Stimulated activated CD4-positive, alpha-beta T cell treated with anti-CD3 and anti-CD28 coated beads, TNF-alpha, amount 100 ng/mL, for 4 hours (primary cell): ENCODE measurements around the gene LRRC63.
"Not testable (repeated sequence)": the region's sequence is repeated elsewhere in the genome, so short reads cannot be mapped to it uniquely, and the experiment has no call there.

Experiments
- DNase-seq, 3 experiments: peaks; one replicate each; pipeline ENCODE4 v3.0.0-alpha.2; 2020; ENCODE audit warnings: low read depth in 3 of 3

LRRC63 gene

GRCh38 chr13:46181377-46181839 lies 30.3 kb upstream of the LRRC63 start:
- DNase-seq, result no peak

- DNase-seq, result peak; percentile 37 to 65 (median 48)
Measured at GRCh38 chr13:46181840-46182490, 29.8 kb upstream of the LRRC63 start, which contains the start of gene LCP1. Gene LCP1, minus strand, starts transcription at chr13:46182177. Its CDS starts 22,515 bp downstream, at chr13:46159662.

GRCh38 chr13:46182491-46182877 lies 29.2 kb upstream of the LRRC63 start:
- no peak for DNase-seq

- DNase-seq, result no peak
Measured at GRCh38 chr13:46183018-46183946, 28.4 kb upstream of the LRRC63 start.

GRCh38 chr13:46184277-46184699 lies 27.4 kb upstream of the LRRC63 start:
- peak; percentile 47 to 62 (median 55) for DNase-seq

- DNase-seq, result no peak
Measured at GRCh38 chr13:46185634-46186033, 26.1 kb upstream of the LRRC63 start.

GRCh38 chr13:46192412-46192811 lies 19.3 kb upstream of the LRRC63 start:
- no peak for DNase-seq

GRCh38 chr13:46195016-46195415 lies 16.7 kb upstream of the LRRC63 start:
- DNase-seq, result no peak

GRCh38 chr13:46197299-46198048 lies 14.3 kb upstream of the LRRC63 start:
- DNase-seq, result no peak

- DNase-seq, result no peak
Measured at GRCh38 chr13:46198696-46199193, 13.0 kb upstream of the LRRC63 start.

- no peak for DNase-seq
Measured at GRCh38 chr13:46202188-46202795, 9.4 kb upstream of the LRRC63 start.

- DNase-seq, result no peak
Measured at GRCh38 chr13:46202966-46203365, 8.8 kb upstream of the LRRC63 start.

GRCh38 chr13:46206143-46206542 lies 5.6 kb upstream of the LRRC63 start:
- no peak for DNase-seq

- DNase-seq, result no peak
Measured at GRCh38 chr13:46207828-46208227, 3.9 kb upstream of the LRRC63 start.

GRCh38 chr13:46210362-46211083 lies 1.2 kb upstream of the LRRC63 start:
- no peak for DNase-seq

GRCh38 chr13:46211116-46211482 lies 629 bp upstream of the LRRC63 start:
- peak in 1 of 3 experiments; percentile 2 for DNase-seq

GRCh38 chr13:46213242-46213641 lies 1.5 kb downstream of the LRRC63 start:
- no peak for DNase-seq

- DNase-seq, result not testable (repeated sequence)
Measured at GRCh38 chr13:46214741-46215140, 3.0 kb downstream of the LRRC63 start.

GRCh38 chr13:46220234-46220633 lies 8.5 kb downstream of the LRRC63 start:
- not testable (repeated sequence) for DNase-seq

- DNase-seq, result no peak
Measured at GRCh38 chr13:46229251-46229650, 17.5 kb downstream of the LRRC63 start.

- no peak for DNase-seq
Measured at GRCh38 chr13:46232281-46232680, 20.6 kb downstream of the LRRC63 start.
